ENCODE measurements around the gene PKP4. TPM values are rescaled to one million over a fixed set of nuclear protein-coding genes. Genes with fewer than 3 reads are reported as not detected.

PKP4 gene
- polyA plus RNA-seq, 4 donors: 146 to 181 (median 163) TPM

DNA sequence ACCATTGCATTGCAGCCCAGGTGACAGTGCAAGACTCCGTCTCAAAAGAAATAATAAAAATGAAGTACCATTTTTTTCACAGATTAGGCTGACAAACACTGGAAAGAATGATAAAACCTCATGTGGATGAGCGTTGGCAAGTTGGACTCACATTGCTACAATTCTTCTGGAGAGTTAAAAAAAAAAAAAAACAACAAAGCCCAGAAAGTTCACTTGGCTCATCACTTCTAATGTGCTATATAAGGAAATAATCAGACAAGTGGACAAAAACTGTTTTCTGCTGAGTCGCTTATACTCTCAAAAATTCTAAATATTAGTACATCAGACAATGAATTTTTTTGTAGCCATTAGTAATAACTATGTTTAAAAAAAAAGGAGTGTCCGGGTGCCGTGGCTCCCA is 38.4 kb downstream of the PKP4 start:
- DNase-seq (ENCODE audit: low read depth in 4 of 4, low spot score in 3 of 4): no peak

DNA sequence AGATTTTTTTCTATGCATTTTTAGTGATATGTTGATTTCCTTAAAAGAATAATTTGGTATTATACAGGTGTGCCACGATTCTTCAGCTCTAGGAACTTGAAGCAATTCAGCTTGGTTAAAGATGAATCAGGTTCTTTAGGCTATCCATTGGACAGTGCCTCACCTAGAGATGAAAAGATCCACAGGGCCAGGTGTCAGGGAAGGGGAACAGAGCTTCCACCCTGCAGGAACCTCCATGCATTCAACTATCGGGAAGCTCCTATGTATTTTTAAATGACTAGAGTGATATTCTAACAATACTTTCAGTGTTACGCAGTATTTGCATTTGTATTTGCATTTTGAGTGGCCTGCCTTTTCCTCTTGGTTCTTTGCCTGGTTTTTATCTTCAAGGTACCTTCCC is 40.2 kb downstream of the PKP4 start:
- DNase-seq (ENCODE audit: low read depth in 4 of 4, low spot score in 3 of 4): no peak

DNA sequence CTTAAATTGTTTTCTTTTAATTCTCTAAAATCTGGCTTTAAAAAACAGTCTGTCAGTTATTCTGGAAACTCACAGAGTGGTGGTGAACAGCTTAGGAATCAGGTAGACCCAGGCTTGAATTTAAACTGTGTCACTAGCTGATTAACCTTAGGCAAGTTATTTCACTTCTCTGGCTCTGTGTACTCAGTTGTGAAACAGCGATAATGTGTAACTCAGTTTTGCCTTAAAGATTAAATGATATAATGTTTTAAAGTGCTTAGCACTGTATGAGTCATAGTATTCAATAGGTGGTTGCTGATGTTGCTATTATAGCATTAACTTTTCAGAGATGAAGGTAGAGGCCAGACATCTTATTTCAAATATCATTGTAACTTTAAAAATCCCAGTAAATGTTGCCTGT is 40.7 kb downstream of the PKP4 start:
- DNase-seq (ENCODE audit: low read depth in 4 of 4, low spot score in 3 of 4): no peak

DNA sequence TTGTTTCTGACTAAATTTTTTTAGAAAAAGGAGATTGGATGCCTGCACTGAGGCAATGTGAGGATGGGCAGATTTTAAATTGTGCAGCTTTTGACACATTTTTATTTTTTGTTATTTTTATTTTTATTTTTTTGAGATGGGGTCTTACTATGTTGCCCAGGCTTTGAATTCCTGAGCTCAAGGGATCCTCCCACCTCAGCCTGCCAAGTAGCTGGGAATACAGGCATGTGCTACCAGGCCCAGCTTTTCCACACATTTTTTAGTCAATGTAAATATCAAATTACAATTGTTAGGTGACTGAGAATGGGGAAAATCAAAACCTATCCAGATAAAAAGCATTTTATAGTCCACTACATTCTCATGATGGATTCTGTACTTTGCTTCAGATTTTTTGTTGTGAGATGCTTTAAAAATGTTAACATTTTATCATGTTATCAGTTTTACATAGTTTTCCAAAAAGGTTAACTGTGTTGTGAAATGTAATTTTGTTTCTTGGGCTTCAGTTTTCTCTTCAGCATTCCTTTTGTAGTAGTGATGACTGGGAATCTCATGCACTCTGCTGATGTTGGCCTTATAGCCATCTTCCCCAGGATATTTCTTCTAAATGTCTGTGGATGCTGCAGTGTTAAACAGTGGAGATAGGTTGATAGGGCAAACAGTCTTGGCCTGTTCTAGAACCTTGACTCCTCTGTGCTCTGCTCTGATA is 41.4 kb downstream of the PKP4 start:
- no peak for DNase-seq (ENCODE audit: low read depth in 4 of 4, low spot score in 3 of 4)

DNA sequence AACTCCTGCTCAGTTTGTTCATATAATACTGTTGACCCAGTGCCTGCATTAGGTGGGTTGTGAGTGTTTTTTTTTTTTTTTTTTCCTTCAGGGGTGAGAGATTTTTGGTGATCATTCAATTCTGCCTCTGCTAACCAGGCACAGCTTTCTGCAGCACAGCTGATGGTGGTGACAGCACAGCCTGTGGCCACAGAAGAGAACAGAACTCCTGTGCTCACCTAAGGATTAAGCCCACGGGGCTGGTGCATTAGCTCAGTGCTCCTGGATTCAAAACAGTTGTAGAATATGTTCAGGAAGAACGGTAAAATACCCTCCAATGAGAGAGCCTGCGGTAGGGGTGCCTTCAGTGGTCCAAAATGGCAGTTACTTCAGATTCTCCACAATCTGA is 42.0 kb downstream of the PKP4 start:
- no peak for DNase-seq (ENCODE audit: low read depth in 4 of 4, low spot score in 3 of 4)

DNA sequence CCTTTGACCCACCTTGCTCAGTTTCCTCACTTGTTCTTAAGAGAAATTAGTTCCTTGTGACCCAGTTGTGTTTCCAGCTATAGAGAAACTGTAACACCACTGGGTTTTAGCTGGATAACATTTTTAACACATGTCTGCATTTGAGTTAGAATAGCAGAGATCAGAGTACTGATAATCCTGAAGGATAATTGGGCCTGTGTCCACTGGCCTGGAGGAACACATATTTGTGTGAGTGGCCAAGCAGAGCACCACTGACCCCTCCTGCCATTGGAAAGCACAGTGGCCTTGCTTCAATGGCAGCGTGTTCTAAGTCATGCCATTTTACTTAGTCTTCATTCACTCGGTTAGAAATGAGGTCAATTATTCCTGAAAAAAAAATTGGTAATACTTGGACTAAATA is 42.6 kb downstream of the PKP4 start:
- DNase-seq (ENCODE audit: low read depth in 4 of 4, low spot score in 3 of 4): no peak

DNA sequence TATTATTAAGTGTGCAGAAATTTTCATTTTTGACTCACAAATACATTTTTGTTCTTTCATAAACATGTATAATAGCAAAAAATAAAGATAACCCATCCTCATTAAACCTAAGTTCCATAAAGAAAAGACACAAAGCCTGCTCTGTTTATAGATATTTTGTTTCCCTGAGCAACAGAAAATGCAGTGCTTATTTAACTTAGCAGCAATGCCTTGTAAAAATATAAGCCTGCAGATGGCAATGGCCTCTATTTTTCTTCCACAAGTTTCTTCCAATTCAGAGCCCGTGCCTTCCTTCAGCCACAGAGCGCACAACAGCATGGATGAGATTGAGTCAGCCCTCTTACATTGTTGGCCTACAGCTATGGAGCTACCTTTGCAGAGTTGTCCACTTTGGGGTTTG is 43.6 kb downstream of the PKP4 start:
- DNase-seq (ENCODE audit: low read depth in 4 of 4, low spot score in 3 of 4): no peak

DNA sequence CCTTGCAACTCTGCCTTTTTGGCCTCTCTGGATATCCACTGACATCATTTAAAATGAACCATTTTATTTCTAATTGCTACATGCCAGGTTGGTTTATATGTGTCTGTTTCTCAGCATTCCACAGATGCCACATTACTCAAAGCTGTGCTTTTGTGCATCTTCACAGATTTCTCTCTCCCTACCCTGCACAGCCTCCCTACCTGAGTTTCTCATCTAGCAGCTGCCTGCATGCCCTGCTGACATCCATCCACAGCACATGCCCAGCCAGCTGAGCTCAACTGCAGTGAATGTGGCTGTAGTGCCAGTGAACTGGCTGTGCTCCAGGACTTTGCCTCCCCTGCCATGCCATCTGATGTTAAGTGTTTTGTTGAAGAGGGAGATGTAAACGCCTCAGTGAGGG is 44.5 kb downstream of the PKP4 start:
- no peak for DNase-seq (ENCODE audit: low read depth in 4 of 4, low spot score in 3 of 4)

DNA sequence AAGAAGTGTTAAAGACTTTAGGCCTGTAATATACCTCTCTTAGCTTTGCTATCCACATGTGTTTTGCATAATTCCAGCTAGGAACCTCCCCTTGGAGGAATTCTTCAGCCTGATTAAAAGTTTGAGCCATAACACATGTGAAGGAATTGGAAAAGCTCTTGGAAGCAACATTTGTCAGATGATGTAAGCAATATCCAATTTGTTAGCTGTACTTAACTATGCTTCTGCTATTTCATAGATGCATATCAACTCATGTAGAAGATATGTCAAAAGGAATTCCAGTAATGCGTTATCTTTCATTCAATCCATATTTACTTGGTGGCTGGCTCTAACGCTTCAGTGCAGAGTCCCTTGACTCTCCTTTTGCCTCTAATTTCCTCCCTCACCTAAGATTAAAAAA is 46.2 kb downstream of the PKP4 start:
- no peak for DNase-seq (ENCODE audit: low read depth in 4 of 4, low spot score in 3 of 4)

DNA sequence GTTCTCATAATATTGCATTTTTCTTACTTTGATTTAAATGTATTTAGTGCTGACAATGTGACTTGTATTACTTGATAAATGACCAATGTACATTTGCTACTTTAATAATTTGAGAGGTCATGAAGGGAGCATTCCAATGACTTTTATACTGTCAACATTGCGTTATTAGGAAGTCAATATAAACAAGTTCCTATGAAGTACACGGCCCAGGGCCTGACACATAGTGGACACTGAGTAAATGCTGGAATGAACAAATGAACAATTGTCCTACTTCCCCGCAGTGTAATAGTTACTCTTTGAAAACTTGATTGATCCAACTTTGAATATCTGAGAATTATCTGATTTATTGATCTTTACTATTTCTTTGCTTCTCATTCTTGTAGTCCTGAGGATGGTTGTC is 47.3 kb downstream of the PKP4 start:
- DNase-seq (ENCODE audit: low read depth in 4 of 4, low spot score in 3 of 4): no peak

DNA sequence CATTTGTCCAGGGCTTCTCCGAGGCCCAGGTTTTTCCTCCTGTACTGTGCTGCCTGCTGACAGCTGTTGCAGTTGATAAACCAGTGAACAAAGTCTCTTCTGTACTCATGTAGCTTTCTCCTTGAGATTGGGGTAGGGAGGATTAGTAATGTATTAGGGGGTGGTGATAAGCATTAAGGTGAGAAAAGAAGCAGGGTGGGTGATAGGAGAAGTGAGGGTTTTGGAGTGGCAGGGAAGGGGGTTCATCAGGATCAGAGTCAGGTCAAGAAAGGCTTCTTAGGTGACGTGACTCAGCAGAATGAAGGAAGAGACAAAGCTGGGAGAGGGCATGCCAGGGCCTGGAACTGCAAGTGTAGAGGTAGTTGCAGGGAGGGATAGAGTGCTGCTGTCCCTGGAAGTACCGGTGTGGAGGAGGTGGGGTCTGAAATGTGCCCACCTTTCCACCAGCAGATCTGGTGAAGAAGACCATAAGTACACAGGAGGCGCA is 48.7 kb downstream of the PKP4 start:
- DNase-seq (ENCODE audit: low read depth in 4 of 4, low spot score in 3 of 4): no peak

DNA sequence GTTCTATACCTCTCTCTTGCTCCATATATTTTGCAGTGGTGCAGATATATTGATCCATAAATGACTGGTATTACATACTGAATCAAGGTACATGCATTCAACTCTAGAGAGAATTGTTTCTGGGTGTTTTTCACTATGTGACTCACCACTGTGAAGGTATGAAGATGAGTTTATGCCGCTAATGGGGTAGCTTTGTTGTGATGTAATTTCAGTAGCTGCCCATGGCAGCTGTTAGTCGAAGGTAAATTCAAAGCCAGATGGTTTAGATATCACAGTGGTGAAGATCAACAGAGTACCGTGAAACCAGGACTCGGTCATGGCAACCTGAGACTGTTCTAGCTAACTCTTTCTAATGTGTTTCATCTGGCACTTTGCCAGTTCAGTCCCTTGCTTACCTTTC is 50.4 kb downstream of the PKP4 start:
- no peak for DNase-seq (ENCODE audit: low read depth in 4 of 4, low spot score in 3 of 4)

DNA sequence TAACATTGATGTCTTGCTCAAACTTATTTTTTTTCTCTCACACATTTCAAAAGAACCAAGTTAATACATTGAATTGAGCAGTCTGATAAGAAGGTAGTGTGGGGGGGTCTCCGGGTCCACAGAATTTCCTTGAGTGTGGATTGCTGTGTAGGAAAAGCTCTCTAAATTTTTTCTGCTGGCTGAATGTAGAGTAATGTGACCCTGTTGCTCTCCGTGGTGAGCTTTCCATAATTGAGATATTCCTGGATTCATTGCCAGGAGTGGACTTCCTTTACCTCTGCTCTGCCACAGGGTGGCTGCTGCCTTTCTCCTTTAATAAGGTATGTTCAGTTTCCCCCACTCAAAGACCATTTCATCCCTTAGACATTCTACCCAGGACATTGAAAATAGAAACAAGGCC is 50.9 kb downstream of the PKP4 start:
- DNase-seq (ENCODE audit: low read depth in 4 of 4, low spot score in 3 of 4): no peak

DNA sequence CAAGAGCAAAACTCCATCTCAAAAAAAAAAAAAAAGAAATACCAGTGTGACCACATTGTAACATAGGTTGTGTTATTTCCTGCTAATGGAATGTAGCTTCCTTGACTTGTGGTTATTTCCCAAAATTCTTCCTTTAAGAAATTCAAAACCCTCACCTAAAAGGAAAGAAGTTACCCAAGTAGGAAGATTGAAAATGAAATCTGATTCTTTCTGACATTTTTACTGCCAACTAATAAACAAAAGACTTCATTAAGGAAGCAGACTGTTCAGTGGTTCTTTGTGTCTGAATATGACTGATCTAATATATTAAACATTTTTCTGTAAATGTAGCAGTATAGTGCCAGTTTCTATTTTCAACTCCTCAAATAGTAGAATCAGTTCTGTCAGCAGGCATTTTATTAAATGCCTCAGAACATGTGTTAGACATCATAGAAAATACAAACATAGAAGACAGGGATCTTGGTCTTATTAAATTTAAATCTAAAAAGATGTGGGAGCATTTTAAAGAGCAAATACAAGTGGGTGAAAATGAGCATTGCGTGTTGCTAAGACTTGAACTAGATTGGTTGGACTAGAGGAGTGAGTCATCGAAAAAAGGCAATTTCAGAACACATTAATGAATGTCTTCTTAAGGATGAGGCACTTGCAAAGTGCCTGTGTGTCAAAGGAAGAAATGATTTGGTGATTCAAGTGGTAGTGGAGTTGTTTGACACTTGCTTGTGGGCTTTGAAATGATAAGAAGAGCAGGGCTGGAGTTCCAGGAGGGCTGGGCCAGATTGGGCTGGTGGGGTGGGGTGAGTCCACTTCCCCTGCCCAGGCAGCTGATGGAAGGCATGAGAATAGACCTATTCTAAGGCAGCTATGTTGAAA is 53.4 kb downstream of the PKP4 start:
- no peak for DNase-seq (ENCODE audit: low read depth in 4 of 4, low spot score in 3 of 4)

DNA sequence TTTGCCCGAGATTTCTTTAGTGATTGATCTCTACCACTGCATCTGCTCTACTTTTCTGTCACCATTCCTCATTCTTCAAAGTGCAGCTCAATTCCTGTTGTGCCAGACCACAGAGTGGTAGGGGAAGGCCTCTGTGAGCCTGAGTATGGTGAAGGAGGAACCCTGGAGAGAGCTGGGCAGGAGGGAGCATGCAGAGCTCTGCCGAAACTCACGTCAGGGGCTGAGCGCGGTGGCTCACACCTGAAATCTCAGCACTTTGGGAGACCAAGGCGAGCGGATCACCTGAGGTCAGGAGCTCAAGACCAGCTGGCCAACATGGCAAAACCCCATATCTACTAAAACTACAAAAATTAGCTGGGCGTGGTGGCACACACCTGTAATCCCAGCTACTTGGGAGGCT is 54.1 kb downstream of the PKP4 start:
- no peak for DNase-seq (ENCODE audit: low read depth in 4 of 4, low spot score in 3 of 4)

DNA sequence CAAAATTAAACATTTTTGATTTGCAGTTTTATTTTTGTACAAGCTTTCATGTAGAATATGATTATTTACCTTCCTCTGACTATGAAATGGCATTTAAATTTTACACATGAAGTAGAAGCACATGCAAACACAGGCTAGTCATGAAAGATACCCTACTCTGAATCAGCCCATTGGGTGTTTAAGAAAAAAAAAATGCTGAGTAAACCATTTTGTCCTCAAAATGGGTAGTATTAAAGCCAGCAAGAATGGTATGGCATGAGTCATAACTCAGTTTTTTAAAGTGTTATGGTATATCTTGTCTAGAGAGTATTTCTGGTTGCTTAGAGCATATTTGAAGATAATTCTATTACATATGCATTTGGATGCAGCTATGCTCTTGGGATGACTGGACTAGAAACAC is 55.0 kb downstream of the PKP4 start:
- DNase-seq (ENCODE audit: low read depth in 4 of 4, low spot score in 3 of 4): no peak

DNA sequence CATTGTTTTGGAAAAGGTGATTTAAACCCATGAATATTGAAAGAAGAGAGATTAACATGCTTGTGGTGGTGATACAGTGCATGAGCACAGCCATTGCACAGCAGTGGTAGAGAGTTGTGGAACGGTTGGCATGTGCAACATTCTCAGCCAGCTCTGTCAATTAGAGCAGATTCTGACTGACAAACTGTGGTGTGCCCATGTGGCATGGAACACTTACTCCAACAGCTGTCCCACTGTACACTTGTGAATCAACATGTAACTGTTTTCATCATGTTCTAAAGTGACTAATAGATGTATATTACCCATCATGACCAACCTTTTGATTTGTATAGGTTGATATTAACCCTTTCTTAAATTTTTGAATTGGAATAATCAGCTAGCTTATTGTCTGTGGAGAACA is 55.6 kb downstream of the PKP4 start:
- DNase-seq (ENCODE audit: low read depth in 4 of 4, low spot score in 3 of 4): no peak

DNA sequence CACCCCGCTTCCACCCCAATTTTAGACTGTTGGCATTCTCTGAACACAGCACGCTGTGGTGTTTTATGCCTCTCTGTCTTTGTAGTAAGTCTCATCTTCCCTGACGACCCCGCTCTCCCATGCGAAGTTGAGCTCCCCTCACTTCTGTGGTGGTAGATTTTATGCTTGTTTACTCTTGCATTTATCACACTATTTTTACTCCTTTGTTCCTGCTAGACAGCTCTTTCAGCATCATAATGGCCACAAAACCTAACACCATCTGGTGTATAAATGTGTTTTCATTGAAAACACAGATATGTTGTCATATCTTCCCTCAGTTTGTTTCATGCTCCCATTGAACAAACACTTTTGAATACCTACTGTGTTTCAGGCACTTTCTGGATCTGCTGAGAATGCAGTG is 57.1 kb downstream of the PKP4 start:
- no peak for DNase-seq (ENCODE audit: low read depth in 4 of 4, low spot score in 3 of 4)

DNA sequence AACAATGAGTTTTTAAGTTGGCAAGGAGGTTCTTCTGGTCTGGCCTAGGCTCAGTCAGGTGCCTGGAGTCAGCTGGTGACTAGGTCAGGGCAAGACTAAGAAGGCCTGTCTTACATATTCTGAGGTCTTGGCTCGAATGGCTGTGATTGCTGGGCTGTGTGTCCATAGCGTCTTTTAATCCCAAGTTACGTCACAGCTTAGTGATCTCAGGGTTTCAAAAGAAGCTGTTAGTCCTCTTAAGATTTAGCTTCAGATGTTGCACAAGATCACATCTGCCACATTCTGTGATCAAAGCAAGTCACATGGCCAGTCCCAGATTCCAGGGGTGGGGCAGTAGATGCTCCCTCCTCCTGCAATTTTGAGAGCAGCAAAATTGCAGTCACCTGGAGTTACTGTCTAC is 61.3 kb downstream of the PKP4 start:
- no peak for DNase-seq (ENCODE audit: low read depth in 4 of 4, low spot score in 3 of 4)

DNA sequence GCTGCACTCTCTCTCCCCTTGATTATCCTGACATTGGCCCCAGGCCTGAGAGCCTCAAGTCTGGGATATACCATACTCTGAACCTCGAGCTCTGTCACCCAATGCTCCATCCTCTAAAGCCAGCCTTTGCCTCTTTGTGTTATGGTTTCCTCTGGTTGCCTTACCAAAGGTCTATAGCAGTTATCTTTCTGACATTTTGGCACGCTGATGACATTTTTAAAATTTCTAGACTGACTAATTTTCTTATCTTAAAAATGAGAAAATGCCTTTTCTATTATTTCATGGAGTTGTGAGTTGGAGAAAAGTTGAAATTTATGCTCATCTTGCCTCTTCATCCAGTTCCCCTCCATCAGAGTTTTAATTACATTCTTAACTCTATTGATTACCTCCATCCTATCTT is 62.7 kb downstream of the PKP4 start:
- no peak for DNase-seq (ENCODE audit: low read depth in 4 of 4, low spot score in 3 of 4)

DNA sequence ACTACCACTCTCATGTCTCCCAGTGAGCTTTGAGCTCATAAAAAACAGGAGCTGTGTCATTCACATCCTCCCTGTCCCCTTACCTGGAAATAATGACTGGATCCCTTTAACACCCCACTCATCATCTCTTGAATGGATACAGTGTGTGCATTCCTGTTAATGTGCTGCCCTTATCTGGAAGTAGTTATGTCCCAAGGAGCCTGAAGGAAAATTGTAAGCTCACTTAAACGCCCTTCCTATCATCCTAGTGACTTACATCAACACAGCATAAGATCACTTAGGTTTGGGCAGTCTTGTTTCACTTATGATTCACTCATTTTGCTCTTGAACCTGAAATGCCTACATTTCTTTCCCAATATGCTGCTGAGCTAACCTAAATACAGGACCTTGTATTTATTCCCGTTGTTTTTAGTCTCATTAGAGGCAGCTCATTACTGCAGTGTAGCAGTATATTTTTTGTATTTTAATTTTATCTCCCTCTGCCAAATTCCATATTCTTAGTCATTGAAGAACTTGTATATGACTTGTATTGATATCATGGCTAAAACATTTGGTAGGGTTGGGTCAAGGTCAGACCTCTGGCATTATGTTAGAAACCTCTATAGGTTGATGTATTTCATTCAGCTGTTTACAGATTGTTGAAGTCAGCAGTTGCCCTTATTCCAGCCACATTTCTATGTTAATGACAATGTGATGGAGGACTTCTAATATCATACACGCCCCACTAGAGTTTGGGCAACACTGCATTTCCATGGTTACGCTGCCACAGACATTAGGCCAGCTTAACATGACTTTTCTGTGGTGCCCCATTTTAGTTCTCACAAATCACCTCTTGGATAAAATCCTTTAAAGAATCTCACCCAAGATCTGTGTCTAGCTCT is 72.9 kb downstream of the PKP4 start:
- no peak for DNase-seq (ENCODE audit: low read depth in 4 of 4, low spot score in 3 of 4)

All from right renal pelvis (tissue), 4 donors.